ENCODE measurements around the gene PDHA1.
A peak's percentile ranks its signal among the peaks of the same experiment; 100 is the strongest.

The PDHA1 gene

GRCh38 chrX:19377799-19378198 is 34.1 kb downstream of the PDHA1 start:
- DNase-seq: no peak

GRCh38 chrX:19381326-19381725 is 37.6 kb downstream of the PDHA1 start:
- DNase-seq: no peak

- DNase-seq: peak; percentile 0
These were observed 38.9 kb downstream of the PDHA1 start for GRCh38 chrX:19382555-19383145.

- DNase-seq: no peak
These were observed 43.0 kb downstream of the PDHA1 start for GRCh38 chrX:19386679-19387078.

GRCh38 chrX:19388064-19388679 is 44.4 kb downstream of the PDHA1 start:
- DNase-seq: no peak

- no peak for DNase-seq
These were observed 45.0 kb downstream of the PDHA1 start for GRCh38 chrX:19388741-19389140.

GRCh38 chrX:19389227-19389845 is 45.6 kb downstream of the PDHA1 start:
- DNase-seq: no peak

GRCh38 chrX:19392078-19392477 is 48.4 kb downstream of the PDHA1 start:
- no peak for DNase-seq

- no peak for DNase-seq
These were observed 49.0 kb downstream of the PDHA1 start for GRCh38 chrX:19392703-19393102.

GRCh38 chrX:19403696-19404095 is 60.0 kb downstream of the PDHA1 start:
- DNase-seq: no peak

GRCh38 chrX:19410259-19410658 is 66.5 kb downstream of the PDHA1 start:
- DNase-seq: no peak

Measured in NCI-H2171 (cell line).